Ammon's horn (tissue), 1 donor: ENCODE measurements around the gene FTSJ1.
A peak's percentile ranks its signal among the peaks of the same experiment; 100 is the strongest.
"Not testable (repeated sequence)": the region's sequence is repeated elsewhere in the genome, so short reads cannot be mapped to it uniquely, and the experiment has no call there.

Source experiments
- DNase-seq: peaks from one replicate; pipeline ENCODE4 v3.0.0-alpha.2; 2016; ENCODE audit warnings: low spot score

The FTSJ1 gene, protein sequence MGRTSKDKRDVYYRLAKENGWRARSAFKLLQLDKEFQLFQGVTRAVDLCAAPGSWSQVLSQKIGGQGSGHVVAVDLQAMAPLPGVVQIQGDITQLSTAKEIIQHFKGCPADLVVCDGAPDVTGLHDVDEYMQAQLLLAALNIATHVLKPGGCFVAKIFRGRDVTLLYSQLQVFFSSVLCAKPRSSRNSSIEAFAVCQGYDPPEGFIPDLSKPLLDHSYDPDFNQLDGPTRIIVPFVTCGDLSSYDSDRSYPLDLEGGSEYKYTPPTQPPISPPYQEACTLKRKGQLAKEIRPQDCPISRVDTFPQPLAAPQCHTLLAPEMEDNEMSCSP

GRCh38 chrX:48475774-48476577 is at the start of gene FTSJ1:
FTSJ1 (plus strand) TSS chrX:48476199; CDS start chrX:48478048, 1,849 bp downstream.
- peak; percentile 95 for DNase-seq

DNA sequence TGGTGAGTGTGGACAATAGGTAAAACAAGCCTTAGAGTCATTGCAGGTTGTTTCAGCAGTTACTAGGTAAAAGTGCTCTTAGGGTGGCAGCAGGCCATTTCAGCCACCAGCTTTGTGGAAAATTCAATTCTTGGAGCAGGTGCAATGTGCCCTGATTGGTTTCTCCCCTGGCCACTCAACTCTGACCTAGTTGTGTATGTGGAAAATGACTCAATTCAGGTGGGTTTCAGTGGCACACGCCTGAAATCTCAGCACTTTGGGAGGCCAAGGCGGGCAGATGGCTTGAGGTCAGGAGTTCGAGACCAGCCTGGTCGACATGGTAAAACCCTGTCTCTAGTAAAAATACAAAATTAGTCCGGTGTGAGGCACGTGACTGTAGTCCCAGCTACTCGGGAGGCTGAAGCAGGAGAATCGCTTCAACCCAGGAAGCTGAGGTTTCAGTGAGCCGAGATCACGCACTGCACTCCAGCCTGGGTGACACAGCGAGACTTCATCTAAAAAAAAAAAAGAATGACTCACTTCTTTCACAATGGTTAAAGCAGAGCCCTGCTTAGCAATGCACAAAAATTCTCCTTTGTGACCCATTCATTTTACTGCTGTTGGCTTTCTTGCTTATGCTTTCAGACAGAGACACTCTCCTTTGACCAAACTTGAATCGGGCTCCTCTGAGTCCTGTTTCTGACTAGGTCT is 48.8 kb upstream of the FTSJ1 start:
- not testable (repeated sequence) for DNase-seq

DNA sequence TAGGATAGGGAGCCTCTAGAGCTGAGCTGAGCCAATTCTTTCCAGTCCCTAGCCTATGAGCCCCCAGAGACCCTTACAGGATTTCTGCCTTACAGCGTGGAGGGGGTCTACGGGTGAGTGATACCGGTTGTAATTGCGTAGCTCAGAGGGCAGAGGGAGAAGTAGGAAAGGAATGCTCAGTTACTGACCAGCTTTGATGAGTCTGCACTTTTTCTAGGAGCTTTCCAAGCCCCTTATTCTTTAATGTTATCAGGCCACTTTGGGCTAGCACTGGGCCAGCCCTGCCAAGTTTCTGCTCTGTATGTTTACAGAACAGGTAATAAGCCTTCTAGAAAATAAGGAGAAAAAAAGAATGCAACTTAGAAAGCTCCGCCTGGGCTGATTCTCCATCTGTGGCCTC is 46.4 kb upstream of the FTSJ1 start:
- DNase-seq: not testable (repeated sequence)

- DNase-seq: not testable (repeated sequence)
Measured at GRCh38 chrX:48430166-48430565, 45.8 kb upstream of the FTSJ1 start.

DNA sequence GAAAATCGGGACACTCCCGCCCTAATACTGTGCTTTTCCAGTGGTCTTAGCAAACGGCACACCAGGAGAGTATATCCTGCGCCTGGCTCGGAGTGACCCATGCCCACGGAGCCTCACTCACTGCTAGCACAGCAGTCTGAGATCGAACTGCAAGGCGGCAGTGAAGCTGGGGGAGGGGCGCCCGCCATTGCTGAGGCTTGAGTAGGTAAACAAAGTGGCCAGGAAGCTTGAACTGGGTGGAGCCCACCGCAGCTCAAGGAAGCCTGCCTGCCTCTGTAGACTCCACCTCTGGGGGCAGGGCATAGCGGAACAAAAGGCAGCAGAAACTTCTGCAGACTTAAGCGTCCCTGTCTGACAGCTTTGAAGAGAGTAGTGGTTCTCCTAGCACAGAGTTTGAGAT is 42.3 kb upstream of the FTSJ1 start:
- DNase-seq: not testable (repeated sequence)

GRCh38 chrX:48447201-48447600 is 28.8 kb upstream of the FTSJ1 start:
- DNase-seq: not testable (repeated sequence)

- DNase-seq: no peak
Measured at GRCh38 chrX:48450076-48450475, 25.9 kb upstream of the FTSJ1 start.

DNA sequence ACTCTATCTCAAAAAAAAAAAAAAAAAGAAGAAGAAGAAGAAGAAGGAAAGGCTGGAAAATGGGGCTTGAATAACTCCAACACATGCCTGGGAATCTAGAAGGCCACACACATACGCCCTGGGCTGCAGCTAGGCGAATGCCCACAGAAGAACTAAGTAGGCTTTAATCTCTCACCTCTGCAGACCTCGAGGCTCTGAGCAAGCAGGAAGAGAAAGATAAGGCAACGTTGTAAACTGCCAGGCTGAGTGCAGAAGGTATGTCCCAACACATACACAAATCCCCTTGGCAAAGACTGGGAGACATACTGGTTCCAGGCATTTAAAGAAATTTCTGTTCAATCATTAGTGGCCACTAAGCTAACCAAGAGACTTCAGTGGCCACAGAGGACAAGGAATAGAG is 24.3 kb upstream of the FTSJ1 start:
- no peak for DNase-seq

- no peak for DNase-seq
Measured at GRCh38 chrX:48456628-48457331, 19.2 kb upstream of the FTSJ1 start.

DNA sequence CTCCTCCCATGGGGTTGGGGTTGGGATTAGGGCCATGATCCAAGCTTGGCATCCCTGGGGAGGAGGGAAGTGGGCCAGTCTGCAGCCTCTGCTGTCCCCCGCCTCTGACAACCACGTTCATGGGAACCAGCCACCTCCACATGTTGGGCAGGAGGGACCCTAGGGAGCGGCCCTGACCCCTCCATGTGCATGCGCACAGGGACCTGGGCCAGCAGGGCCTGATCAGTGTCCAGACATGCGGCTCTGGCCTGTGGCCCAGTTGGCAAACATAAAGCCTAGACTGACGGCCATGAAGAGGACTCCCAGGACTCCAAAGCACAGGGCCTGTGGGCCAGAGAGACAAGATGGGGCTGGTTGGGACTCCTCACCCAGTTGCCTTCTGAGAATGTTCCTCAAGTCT is 17.3 kb upstream of the FTSJ1 start:
- DNase-seq: no peak

DNA sequence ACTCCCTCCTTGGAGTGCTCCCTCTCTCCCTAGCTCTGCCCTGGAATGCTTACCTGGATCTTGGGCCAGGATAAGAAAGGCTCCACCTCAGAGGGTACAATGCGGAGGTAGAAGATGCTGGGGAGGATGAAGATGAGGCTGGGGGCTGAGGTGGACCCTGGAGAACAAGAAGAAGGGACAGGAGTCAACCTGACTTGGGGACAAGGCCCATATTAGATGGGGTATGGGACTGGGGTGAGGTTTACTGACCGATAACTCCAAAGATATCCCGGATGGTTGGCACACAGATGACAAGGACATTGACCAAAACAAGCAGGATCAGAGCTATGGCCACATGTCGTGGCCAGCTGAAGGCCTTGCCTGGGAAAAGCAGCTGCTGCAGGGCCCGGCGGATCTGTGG is 16.5 kb upstream of the FTSJ1 start:
- DNase-seq: no peak

DNA sequence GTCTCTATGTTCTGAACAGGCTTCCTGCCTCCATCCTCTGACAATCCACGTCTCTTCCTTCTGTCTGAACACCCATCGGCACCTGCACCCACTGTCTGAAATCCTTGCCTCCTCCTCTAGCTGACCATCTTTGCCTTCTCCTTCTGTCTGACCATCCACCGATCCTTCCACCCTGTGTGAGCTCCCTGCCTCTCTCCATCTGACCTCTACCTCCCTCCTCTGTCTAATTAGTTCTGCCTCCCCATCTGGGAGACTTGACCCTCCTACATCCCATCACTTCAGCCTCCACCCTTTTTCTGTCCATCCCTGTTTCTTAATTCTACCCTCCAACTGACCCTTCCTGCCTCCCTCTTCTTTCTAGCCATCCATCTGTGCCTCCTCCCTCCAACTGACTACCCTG is 16.0 kb upstream of the FTSJ1 start:
- no peak for DNase-seq

- DNase-seq: no peak
Measured at GRCh38 chrX:48460606-48461005, 15.4 kb upstream of the FTSJ1 start.

DNA sequence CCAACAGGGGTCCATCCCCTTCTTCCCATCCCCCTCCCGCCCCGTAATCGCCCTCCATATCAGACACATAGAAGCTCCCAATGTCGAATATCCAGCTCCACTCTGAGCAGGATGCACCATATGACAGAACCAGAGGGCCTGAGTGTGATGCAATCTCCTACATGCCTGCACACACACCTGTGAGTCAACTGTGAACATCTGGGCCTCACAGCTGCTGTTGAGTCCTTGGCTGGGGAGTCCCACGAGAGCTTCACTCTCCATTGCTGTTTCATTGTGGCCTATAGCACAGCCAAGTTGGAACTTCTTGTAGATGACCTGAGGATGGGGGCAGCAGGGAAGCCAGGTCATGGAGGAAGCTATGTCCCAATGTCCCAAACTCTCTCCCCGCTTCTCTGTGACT is 14.2 kb upstream of the FTSJ1 start:
- no peak for DNase-seq

DNA sequence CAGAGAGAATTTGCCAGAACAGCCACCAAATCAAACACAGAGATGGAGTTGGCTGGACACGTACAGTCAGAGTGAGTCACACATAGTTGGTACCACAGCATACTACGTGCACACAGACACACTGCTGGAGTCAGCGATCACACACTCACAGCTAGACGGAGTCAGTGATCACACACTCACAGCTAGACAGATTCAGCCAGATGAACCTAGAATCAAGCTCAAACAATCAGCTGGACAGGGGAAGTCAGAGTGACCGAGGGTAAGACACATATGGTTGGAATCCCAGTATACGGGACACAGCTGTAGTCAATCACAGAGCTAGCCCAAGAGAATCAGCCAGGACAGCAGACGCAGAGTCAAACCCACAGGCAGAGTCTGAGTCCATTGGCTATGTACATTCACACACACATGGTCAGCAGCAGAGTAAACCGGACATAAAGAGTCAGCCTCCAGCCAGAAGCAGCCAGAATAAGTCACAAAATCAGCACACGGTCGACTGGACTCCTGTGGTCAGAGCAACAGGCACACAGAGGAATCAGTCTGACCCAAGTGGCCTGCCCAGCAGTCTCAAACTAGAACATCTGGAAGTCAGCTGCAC is 10.6 kb upstream of the FTSJ1 start:
- no peak for DNase-seq

DNA sequence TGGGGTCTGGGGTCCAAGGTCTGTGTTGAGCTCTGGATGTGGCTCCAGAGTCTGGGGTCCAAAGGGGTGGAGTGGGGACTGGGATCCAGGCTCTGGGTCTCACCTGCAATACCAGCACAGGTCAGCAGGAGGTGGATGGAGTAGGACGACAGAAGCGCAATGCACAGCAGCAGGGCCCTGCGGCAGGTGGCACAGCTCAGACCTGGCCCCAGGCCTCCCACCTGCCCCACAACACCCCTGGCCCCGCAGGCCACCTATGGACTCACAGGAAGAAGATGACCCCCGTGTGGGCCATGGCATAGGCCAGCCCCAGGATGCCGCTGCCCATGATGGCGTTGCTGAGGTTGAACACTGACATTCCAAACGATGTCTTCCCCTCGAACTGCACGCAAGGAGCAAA is 9.3 kb upstream of the FTSJ1 start:
- no peak for DNase-seq

- DNase-seq: no peak
Measured at GRCh38 chrX:48467281-48467761, 8.7 kb upstream of the FTSJ1 start.

DNA sequence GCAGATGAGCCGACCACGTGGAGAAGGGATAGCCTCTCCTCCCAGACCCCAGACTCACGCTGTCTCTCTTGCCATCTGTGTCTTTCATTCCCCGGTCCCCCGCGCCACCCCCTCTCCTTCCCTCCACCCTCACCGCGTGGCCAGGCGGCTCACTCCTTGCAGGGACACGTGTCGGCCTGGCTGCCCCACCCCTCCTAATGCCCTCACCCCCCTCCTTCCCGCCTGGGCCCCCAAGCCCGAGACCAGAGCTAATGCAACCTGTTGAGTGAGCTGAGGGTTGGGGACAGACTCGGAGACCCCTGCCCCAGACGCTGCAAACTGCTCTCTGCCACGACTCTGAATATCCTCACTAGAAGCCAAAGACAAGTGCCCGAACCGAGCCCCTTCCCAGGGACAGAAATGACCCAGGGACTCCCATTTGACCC is 7.7 kb upstream of the FTSJ1 start:
- no peak for DNase-seq

GRCh38 chrX:48468693-48469691 is 7.0 kb upstream of the FTSJ1 start:
- no peak for DNase-seq

DNA sequence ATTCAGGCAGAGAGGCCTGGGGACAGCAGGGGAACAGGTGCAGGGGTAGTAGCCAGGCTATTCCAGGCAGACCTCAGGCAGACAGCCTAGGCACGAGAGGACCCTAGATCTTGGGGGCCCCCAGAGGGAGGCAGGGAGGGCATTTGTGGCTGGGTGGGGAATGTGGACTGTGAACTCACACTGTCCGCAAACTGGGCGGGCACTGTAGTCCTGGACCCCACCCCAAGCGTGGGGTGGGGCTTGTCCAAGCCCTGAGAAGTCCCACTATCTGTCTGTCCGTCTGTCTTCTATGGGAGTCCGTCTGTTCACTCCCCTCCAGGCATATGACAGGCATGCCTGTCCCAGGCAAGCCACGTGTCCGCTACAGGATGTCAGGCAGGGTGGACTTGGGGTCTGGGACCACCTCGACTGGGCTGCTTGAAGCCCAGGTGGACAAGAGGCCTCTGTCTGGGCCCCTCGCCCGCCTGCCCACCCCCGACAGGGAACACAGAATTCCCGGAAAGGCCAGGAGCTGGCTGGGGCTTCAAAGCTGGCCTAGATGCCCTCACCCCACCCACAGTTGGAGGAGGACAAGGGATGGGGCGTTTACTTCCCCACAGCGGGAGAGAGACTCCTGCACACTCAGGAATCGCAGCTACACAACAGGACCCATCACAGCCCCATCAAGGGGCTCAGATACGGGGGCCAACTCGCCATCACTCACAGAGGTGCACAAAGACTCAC is 5.7 kb upstream of the FTSJ1 start, which contains the start of gene SLC38A5:
SLC38A5 (minus strand) TSS at position 151 of the 723 bp plus-strand sequence. CDS start 2,336 bp downstream, outside the sequence.
- no peak for DNase-seq
